ENCODE data around the gene CBY2.

The CBY2 gene

DNA sequence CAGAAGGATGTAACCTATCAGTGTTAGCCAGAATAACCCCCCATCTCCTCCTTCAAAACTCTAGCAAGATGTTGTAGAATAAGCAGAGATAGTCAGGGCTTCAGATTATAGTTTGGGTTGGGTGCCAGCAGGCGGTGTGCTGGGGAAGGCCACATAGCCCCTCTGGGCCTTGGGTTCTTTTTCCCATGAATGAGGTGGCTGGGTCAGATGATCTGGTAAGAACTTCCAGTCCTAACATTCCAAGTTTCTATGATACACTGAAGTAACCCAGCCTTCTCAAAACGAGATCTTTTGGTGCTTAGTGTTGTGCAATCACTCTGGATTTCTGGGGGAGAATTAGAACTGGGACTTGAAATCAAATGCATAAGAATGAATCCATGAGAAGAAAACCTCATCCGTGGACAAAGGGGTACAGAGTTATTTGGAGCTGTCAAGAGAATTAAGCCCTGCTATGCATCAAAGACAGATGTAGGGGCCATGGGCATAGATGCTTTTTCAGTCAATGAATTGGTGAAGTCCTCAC, 810 bp downstream of the CBY2 start:
- DNase-seq, result no peak

DNA sequence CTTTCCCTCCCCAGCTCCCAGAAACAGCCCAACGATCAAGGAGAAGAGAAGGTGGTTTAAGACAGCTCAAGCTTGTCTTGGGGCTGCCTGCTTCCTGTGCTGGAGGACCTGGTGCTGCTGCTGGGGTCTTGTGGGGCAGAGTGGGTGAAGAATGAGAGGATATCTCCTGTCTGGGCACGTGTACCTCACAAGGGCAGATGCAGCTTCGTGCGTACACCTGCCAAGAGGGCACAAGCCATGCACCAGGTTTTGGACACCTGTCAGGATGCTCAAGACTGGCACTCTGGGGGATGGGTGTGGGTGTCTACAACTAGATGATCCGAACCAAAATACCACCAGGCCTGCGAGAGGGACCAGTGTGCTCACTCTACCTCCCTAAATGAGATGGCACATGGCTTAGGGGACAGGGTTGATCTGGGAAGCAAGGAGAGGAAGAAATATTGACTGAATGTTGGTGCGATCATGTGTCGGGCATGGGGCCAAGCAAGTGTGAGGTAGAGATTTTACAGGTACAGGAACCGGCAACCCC, 2.2 kb downstream of the CBY2 start:
- DNase-seq, result no peak

DNA sequence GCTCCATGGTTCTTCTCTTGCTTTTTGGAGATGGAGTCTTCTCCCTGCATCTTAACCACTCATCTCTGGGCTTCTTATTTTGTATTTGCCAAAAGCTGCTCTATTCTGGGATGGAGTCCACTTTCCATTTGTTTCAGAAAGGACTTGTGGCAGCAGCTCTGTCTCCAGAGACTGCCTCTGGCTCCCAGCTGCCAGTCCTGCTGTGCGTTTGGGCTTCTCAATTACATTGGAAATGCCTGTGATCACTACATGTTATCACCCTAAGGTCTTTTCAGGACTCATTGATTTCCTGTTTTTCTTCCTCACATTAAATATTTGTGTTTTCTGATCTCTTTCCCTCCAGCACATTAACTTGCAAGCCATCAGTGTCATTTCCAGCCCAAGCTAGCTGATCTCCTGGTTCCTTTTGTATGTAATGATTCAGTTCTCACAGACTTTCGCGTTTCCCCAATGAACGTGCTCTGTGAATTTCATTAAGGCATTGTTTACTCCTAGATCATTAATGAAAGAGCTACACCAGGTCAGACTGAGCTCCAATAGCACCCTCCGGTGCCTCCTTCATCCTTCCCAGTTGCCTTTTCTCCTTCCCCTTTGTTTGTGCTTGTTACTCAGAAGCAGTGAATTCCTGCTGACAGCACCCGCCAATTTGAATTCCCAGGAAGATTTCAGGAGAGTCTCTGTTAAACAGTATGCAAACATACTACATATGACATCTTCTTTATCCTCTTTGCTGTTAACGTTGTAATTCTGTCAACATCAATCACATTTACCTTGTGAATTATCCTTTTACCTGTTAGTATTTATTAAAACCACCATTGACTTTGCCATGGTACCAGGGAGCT, 3.0 kb downstream of the CBY2 start:
- DNase-seq, result no peak

DNA sequence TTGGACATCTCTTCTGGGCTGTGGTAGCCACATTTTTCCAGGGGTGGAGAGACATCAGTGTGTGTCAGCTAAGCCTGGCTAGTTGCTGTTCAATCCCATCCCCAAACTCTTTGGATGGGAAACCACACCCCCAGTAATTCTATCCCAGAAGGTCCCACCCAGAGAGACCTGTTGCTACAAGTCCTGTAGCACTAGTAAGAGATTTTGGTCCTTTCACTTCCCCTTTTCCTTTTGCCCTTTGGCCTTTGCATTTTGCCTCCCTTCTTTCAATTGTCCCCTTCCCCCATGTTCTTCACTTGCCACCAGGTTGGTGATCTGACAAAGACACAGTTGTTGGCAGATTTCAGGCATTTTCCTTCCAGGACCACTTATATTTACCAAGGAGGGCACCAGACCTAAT, 3.8 kb downstream of the CBY2 start:
- DNase-seq, result no peak

DNA sequence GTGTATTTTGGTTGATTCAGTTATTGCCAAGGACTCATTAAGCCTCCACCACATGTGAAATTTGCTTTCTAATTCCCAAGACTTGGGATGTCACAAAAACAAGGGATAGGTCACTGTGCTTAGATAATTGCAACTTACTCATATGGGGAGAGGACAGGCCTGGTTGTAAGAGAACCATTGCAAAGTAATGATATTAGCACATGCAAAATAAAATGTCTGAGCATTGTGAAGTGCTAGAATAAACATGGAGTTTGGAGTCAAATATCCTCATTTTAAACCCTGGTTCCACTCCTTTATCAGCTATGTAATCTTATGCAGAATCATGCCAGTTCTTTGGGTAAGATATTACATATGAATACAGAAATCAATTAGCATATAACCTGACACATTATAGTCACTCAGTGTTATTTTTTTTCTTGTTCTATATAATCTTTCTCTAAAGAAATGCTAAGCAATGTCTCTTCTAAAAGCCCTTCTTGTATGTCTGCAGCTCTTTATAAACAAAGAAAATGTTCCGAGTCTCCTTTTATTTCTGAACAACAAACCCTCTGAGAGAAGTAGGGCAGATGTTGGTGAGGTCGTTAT, 5.5 kb downstream of the CBY2 start:
- no peak for DNase-seq

DNA sequence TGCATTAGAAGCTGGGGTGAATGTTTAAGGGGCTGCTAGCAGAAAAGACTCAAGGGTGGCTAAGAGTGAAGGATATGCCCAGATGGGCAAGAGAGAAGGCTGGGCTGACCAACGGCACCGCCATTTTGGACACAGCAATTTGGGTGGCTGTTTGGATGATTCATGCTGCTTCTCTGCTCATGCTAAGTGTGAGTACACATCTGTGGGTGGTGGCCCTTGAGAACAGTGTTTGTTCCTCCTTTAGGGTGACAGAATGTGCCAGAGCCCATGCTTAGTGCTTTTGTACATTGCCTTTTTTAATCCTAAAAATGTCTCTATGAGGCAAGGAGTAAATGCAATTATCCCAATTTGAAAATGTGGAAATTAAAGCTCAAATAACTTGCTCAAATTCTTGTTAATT, 9.8 kb downstream of the CBY2 start:
- no peak for DNase-seq

DNA sequence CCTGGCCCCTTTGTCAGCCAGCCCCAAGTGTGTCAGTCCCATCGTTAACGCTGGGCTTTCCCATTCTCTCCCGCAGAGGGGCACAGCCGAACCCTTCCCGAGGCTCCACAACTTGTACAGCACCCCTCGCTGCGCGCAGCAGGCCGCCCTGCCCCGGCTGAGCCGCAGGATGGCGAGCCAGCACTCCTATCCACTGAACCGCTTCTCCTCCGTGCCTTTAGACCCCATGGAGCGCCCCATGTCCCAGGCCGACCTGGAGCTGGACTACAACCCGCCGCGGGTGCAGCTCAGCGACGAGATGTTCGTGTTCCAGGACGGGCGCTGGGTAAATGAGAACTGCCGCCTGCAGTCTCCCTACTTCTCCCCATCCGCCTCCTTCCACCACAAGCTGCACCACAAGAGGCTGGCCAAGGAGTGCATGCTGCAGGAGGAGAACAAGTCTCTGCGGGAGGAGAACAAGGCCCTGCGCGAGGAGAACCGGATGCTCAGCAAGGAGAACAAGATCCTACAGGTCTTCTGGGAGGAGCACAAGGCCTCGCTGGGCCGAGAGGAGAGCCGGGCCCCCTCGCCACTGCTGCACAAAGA, 11.1 kb downstream of the CBY2 start:
- DNase-seq, result no peak

DNA sequence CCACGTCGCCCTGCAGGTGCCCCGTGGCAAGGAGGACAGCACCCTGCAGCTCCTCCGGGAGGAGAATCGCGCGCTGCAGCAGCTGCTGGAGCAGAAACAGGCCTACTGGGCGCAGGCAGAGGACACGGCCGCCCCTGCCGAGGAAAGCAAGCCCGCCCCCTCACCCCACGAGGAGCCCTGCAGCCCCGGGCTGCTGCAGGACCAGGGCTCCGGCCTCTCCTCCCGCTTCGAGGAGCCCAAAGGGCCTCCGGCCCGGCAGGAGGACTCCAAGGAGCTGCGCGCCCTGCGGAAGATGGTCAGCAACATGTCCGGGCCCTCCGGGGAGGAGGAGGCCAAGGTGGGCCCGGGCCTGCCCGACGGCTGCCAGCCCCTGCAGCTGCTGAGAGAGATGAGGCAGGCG, 11.6 kb downstream of the CBY2 start:
- DNase-seq, result no peak

DNA sequence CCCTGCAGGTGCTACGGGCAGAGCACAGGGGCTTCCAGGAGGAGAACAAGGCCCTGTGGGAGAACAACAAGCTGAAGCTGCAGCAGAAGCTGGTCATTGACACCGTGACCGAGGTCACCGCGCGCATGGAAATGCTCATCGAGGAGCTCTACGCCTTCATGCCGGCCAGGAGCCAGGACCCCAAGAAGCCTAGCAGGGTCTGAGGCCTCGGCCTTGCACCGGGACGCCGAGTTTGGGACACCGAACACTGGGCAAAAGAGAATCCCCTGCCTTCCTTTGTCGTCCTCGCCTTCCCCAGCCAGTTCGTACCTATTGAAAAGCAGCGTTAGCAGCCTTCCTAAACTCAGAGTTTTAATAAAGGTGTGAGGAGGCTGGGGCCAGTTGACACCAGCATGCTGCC, 12.1 kb downstream of the CBY2 start:
- no peak for DNase-seq

DNA sequence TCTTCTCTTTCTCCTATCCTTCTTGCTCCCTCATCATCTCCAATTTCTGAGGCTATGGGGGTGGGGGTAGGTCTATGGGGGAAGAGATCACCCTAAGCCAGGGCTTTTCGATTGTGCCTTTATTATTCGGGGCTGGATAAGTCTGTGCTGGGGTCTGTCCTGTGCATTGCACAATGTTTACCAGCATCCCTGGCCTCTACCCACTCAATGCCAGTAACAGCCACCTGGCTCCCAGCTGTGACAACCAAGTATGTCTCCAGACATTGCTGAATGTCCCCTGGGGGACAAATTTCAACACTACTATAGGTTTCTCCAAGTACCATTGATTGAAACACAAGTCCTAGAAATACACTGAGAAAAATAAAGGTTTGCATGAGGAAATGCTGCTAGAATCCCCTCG, 13.2 kb downstream of the CBY2 start:
- DNase-seq, result no peak

DNA sequence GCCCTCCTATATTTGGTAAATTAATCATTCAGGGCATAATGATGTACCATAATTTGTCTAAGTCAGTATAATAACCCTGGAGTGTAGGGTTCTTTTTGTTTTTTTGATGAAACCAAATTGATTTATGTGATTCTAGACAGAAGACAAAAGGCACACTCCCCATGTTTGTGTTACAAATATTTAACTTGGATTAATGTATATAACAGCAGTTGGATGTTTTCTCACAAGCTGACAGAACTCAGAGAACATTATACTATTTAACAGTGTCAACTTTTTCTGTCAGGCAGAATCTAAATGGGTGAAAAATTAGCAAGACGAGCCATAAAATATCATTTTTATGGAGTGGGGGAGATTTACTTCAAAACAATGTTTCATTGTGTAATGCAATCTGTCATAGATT, 15.2 kb downstream of the CBY2 start:
- no peak for DNase-seq

DNA sequence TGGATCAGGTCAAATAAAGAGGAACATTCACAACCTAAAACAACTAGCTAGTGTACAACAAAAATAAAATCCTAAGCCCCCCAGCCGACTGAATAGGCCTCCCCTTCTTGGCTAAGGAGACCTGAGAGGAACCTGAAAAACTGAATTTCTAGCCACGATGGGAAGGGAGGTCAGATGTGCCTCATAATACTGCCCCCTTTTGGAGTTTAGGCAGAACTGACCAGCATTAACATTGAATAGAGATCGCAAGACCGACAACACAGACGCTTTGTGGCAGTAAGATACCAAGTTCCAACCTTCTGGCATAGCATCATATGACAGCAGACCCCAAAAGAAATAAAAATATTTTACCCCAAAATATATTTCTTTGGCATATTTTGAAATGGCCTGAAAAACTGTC, 15.9 kb downstream of the CBY2 start:
- DNase-seq, result peak; percentile 17

DNA sequence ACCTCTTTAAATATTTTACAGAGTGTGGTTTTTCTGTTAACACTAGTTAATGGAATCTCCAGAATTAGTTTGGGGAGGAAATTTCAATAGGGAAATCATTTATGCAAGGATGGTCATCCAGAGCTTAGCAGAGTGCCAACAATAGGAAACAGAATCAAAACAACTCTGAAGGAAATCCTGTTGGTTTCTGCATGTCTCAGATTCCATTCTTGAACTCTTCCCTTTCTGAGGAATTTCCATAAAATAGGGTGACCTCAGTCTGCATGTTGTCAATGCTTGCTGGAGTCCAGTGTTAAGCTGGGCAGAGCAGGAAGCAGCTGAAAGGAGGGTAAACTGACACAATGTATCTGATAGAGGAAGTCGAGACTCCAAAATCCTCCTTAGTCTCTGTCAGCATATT, 16.9 kb downstream of the CBY2 start:
- peak; percentile 11 for DNase-seq

DNA sequence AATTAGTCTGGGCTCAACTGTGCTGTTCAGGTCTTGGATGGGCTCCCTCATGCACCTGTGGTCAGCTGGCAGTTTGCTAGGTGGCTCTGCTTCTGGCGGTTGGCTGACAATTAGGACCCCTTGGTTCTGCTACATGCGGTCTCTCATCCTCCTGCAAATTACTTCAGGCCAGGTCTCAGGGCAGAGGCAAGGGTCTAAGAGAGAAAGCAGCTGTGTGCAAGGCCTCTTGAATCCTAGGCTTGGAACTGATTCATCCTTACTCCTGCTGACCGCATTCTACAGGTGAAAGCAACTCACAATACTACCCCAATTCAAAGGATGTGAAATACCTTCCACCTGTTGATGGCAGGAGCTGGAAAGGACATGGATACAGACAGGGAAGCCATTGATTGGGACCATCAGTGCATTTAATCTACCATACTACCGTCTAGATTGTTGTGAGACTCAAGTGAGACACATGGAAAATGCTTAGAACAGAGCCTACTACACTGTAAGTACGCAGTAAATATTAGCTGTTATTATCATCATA, 19.1 kb downstream of the CBY2 start:
- DNase-seq, result no peak

DNA sequence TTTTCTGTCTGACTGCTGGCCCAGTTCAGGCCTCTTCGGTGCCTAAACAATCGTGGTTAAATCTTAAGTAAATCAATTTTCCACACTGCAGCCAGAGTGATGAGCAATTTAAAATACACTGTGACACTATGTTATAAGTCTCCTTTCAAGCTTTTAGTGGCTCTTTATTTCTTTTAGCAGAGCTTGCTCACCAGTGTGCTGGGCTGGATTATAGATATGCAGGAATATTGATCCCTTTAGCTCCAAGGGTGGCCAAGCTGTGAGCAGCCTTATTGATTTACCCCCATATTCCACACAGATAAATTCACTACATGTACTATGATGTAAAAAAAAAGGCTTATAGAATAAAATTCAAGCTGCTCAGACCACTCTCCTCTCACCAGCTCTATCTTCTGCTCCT, 21.7 kb downstream of the CBY2 start:
- no peak for DNase-seq

DNA sequence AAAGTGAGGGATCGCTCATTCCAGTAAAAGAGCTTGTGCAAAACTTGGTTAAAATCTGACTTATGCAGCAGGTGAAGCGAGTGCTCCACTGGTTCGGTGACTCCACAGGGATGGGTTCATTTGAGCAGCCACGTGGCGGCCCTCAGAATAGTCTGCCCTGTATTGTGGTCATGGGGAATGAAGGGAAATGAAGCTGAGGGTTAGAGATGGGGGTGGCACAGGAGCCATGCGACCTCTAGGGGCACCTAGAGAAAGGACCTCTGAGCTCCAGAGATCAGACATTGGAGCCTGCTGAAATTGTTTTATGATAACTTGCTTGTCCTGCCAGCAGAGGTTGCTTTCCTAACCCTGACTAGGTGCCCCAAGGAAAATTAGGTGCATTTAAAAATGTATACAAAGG, 26.6 kb downstream of the CBY2 start:
- DNase-seq, result no peak

DNA sequence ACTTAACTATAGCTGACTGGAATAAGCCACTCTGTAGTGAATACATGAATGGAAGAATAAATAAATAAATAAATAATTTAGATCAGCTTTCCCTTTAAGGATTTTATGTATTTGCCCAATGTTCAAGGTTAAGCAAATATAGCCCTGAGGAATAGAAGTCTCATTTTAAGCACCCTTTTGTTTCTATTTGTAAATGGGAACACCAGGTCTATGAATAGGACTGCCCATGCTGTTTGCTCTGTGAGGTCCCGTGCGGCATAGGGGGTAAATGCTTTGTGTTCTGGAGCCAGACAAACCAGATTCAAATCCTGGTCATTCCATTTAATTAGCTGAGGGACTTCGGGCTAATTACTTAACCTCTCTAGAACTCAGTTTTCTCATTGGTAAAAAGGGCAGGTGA, 29.3 kb downstream of the CBY2 start:
- DNase-seq, result no peak

DNA sequence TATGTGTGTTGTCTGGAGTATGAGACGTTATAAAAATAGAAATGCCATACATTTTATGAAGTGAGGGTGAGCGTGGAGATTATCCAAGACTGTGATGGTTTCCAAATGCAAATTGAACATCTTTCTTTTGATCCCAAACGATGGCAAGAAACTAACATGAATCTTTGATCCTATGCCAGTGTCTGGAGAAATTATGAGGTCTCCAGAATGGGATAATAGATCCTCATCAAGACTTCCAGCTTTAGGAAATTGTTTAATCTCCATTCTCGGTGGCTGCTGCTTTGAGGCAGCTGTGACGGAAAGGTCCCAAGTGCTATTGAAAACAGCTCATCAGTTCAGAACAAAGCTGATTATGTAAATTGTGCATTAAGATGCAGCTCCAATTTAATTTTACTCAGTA, 30.8 kb downstream of the CBY2 start:
- DNase-seq, result no peak

DNA sequence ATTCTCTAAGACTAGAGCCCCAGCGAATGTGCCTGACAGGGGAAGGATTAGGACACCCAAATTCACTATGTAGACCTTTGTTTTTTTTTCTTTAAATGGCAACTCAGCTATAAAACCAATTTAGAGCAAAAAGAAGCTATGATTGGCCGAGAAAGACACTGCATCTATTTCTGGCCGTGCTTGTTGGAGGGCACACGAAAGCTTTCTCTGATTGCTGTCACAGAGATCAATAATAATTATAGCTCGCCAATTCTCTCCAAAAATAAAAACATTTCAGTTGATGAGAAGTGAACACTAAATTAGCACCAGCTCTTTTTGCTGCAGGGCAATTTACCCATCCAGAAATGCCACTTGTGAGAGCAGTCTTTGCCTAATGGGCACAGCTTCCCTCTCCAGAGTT, 31.2 kb downstream of the CBY2 start:
- no peak for DNase-seq

DNA sequence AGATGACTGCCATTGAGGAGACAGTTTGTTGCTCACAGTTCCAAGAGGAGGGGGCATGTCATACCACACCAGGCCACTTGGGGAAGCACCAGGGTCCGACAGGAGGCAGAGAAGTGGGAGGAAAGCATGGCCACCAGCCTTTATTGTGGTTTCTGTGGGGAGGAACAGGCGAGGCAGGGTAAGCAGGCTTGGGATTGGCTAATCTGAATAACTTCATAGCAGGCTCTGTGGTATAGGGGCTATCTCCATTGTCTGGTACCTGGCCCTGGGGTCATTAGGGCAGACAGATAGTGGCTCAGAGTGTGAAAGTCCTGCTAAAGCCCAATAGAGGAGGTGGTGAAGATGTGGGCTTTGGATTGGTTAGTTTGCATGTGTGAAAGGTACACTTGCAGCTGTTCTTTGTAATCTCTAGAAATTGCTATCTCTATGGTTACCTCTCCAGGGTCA, 35.5 kb downstream of the CBY2 start:
- no peak for DNase-seq

DNA sequence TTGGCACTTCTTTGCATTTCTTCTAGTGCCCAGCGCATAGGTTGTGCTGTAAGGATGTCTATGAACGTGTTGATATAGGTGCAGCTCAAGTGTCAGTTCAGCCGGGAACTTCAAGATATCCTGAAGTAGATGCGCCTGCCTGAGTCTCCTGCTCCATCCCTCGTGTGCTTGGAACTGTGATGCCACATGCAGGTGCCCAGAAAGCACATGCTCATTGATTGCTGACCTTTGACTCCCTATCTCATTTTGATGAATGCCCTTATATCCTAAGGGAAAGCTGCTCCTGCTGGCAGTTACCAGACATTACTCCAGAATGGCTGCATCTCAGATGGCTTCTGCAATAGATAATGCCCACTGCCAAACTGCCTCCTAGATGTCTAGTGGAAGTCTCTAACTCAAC, 40.9 kb downstream of the CBY2 start:
- DNase-seq, result no peak

DNA sequence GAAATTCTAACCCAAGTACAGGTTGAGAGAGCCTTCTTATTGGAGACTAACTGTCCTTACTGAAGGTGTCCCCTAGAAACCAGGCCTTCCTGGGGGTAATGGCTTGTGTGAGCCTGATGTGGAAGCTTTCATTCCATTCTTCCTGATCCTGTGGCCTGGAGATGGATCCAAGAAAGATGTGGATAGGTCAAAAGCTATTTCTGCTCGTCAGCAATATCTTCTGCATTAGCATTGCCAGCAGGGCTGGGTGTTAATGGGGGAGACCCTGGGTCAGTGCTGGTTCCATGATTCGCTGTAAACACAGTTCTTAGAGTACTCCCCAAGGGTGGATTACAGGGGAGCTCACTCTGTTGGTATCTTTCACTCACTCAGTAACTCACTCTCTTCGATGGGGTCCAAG, 42.9 kb downstream of the CBY2 start:
- DNase-seq, result no peak

DNA sequence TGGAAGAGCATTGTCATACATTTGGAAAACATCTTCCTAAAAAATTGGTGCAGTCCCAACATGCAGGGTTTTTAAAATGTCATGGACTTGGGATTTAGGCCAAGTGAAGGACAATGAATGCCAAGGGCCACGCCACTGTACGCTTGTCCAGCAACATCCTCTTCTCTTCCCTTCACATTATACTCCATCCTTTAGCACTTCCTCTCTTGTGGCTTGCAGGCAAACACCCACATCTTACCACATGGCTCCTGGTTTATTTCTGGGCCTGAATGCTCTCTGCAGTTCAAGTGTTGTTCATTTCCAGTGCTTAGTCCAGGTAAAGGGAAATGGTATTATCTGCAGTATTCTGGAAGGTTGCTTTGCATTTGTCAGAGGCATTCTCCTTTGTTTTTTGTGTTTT, 45.0 kb downstream of the CBY2 start:
- DNase-seq, result no peak
